ENCODE data around the gene PRUNE1.

PRUNE1 gene

DNA sequence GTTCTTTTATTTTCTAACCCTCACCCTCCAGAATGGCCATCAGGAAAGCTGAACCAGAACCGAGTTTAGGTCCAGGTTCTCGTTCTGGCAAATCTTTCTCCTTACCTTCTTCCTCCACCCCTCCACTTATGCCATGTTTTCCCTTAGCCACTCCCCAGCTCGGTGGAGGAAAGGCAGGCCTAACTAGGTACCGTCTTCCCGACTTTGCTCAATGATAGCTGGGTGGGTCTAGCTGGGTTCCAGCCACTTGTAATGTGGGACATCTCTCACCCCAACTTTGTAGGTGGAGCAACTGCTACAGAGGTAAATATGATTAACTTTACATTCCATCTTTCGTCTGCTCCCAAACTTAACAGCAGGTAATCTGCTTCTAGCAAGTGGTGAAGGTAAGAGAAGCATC, 28.8 kb downstream of the PRUNE1 start:
- H3K27ac Mint-ChIP-seq, result no peak overlapping the region
- DNase-seq (ENCODE audit: low spot score), result no peak
- H3K27me3 Mint-ChIP-seq (ENCODE audit: low read depth), result no peaks in the 10 kb centered on the region
- H3K36me3 Mint-ChIP-seq (ENCODE audit: low read depth), result peaks cover 15% of the 10 kb centered on the region
- H3K4me1 Mint-ChIP-seq (ENCODE audit: low read depth), result no peaks in the 10 kb centered on the region
- no peak overlapping the region for H3K4me3 Mint-ChIP-seq
- H3K9me3 Mint-ChIP-seq, result no peaks in the 10 kb centered on the region

DNA sequence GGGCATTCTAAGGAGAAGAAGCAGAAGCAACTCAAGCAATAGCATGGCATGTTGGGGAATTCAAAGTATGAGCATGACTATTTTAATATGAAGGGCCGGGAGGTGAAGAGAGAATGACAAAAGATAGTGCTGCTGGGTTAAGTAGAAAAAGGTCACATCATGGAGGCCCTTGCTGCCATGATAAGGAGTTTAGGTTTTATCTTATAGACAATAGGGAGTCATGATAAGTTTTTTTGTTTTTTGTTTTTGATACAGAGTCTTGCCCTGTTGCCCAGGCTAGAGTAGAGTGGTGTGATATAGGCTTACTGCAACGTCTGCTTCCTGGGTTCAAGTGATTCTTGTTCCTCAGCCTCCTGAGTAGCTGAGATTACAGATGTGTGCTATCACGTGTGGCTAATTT, 31.3 kb downstream of the PRUNE1 start:
- no peaks in the 10 kb centered on the region for H3K9me3 Mint-ChIP-seq
- H3K27me3 Mint-ChIP-seq (ENCODE audit: low read depth), result no peaks in the 10 kb centered on the region
- H3K36me3 Mint-ChIP-seq (ENCODE audit: low read depth), result peaks cover 10% of the 10 kb centered on the region
- no peak overlapping the region for H3K27ac Mint-ChIP-seq
- peaks cover 2% of the 10 kb centered on the region for H3K4me1 Mint-ChIP-seq (ENCODE audit: low read depth)
- no peak for DNase-seq (ENCODE audit: low spot score)
- H3K4me3 Mint-ChIP-seq, result no peak overlapping the region

DNA sequence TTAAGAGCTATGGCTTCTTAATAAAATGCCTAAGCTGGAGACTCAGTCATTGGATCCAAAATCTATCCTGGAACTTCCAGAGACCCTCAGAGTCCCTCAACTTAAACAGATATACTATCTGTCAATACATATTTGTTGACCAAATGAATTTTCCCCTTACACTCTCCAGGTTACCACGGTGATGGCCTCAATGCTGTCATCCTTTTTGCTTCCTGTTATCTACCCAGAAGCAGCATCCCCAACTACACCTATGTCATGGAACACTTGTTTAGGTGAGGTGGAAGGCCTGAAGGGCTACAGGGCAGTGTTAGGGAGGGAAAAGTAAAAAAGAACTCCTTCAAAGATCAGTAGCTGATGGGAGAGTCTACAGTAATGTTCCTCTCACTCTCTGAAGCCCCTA, 34.9 kb downstream of the PRUNE1 start:
- peaks cover 16% of the 10 kb centered on the region for H3K4me1 Mint-ChIP-seq (ENCODE audit: low read depth)
- no peaks in the 10 kb centered on the region for H3K27me3 Mint-ChIP-seq (ENCODE audit: low read depth)
- no peak overlapping the region for H3K27ac Mint-ChIP-seq
- H3K9me3 Mint-ChIP-seq, result no peaks in the 10 kb centered on the region
- no peak for DNase-seq (ENCODE audit: low spot score)
- H3K4me3 Mint-ChIP-seq, result no peak overlapping the region
- peaks cover 1% of the 10 kb centered on the region for H3K36me3 Mint-ChIP-seq (ENCODE audit: low read depth)

DNA sequence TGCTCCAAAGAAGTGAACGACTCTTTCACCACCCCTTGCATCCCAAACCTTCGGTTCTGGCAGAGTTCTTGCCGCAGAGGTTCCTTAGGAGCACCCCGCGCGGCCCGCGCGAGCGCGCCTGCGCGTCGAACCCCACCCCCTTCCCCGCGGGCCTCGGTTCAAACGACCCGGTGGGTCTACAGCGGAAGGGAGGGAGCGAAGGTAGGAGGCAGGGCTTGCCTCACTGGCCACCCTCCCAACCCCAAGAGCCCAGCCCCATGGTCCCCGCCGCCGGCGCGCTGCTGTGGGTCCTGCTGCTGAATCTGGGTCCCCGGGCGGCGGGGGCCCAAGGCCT, 39.3 kb downstream of the PRUNE1 start, which contains the start of gene C1orf56:
TSS of gene C1orf56 (plus strand) at position 161 of the 334 bp plus-strand sequence. CDS start at position 258, 97 bp downstream.
- Mint-ChIP-seq H3K4me3 (peak within 1 kb of the TSS; percentile 87), H3K27me3 (ENCODE audit: low read depth) (no peaks in the 10 kb centered on the region), H3K4me1 (ENCODE audit: low read depth) (peaks cover 33% of the 10 kb centered on the region), H3K27ac (peak within 1 kb of the TSS; percentile 56), H3K9me3 (no peaks in the 10 kb centered on the region), H3K36me3 (ENCODE audit: low read depth) (peaks cover 26% of the 10 kb centered on the region)
- peak; percentile 50 for DNase-seq (ENCODE audit: low spot score)

DNA sequence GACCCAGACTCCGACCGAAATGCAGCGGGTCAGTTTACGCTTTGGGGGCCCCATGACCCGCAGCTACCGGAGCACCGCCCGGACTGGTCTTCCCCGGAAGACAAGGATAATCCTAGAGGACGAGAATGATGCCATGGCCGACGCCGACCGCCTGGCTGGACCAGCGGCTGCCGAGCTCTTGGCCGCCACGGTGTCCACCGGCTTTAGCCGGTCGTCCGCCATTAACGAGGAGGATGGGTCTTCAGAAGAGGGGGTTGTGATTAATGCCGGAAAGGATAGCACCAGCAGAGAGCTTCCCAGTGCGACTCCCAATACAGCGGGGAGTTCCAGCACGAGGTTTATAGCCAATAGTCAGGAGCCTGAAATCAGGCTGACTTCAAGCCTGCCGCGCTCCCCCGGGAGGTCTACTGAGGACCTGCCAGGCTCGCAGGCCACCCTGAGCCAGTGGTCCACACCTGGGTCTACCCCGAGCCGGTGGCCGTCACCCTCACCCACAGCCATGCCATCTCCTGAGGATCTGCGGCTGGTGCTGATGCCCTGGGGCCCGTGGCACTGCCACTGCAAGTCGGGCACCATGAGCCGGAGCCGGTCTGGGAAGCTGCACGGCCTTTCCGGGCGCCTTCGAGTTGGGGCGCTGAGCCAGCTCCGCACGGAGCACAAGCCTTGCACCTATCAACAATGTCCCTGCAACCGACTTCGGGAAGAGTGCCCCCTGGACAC, 39.8 kb downstream of the PRUNE1 start:
- peak overlapping the region; percentile 49 for H3K27ac Mint-ChIP-seq
- peak; percentile 42 for DNase-seq (ENCODE audit: low spot score)
- H3K36me3 Mint-ChIP-seq (ENCODE audit: low read depth), result peaks cover 32% of the 10 kb centered on the region
- no peaks in the 10 kb centered on the region for H3K27me3 Mint-ChIP-seq (ENCODE audit: low read depth)
- H3K9me3 Mint-ChIP-seq, result no peaks in the 10 kb centered on the region
- peaks cover 34% of the 10 kb centered on the region for H3K4me1 Mint-ChIP-seq (ENCODE audit: low read depth)
- peak overlapping the region; percentile 87 for H3K4me3 Mint-ChIP-seq

DNA sequence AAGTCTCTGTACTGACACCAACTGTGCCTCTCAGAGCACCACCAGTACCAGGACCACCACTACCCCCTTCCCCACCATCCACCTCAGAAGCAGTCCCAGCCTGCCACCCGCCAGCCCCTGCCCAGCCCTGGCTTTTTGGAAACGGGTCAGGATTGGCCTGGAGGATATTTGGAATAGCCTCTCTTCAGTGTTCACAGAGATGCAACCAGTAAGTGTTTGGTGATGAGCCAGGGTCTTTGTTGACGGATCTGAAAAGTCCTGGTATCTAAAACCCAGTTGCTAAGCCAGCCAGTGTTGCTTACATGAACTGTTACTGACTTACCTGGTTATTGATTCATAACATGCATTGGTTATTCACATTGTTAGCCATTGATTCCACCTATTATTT, 40.4 kb downstream of the PRUNE1 start:
- peak overlapping the region; percentile 87 for H3K4me3 Mint-ChIP-seq
- H3K4me1 Mint-ChIP-seq (ENCODE audit: low read depth), result peaks cover 32% of the 10 kb centered on the region
- H3K27me3 Mint-ChIP-seq (ENCODE audit: low read depth), result no peaks in the 10 kb centered on the region
- H3K27ac Mint-ChIP-seq, result peak overlapping the region; percentile 49
- no peaks in the 10 kb centered on the region for H3K9me3 Mint-ChIP-seq
- no peak for DNase-seq (ENCODE audit: low spot score)
- peaks cover 35% of the 10 kb centered on the region for H3K36me3 Mint-ChIP-seq (ENCODE audit: low read depth)

DNA sequence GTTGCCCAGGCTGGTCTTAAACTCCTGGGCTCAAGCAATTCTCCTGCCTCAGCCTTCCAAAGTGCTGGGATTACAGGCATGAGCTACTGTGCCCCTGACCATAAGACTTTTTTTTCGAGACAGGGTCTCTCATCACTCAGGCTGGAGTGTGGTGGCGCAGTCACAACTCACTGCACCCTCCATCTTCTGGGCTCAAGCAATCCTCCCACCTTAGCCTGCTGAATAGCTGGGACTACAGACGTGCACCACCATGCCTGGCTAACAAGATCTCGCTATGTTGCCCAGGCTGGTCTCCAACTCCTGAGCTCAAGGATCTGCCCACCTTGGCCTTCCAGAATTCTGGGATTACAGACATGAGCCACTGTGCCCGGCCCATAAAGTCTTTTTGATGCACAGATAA, 41.2 kb downstream of the PRUNE1 start:
- Mint-ChIP-seq H3K4me3 (no peak overlapping the region), H3K9me3 (no peaks in the 10 kb centered on the region), H3K27me3 (ENCODE audit: low read depth) (no peaks in the 10 kb centered on the region), H3K4me1 (ENCODE audit: low read depth) (peaks cover 32% of the 10 kb centered on the region), H3K36me3 (ENCODE audit: low read depth) (peaks cover 42% of the 10 kb centered on the region), H3K27ac (peak overlapping the region; percentile 41)
- DNase-seq (ENCODE audit: low spot score), result no peak

DNA sequence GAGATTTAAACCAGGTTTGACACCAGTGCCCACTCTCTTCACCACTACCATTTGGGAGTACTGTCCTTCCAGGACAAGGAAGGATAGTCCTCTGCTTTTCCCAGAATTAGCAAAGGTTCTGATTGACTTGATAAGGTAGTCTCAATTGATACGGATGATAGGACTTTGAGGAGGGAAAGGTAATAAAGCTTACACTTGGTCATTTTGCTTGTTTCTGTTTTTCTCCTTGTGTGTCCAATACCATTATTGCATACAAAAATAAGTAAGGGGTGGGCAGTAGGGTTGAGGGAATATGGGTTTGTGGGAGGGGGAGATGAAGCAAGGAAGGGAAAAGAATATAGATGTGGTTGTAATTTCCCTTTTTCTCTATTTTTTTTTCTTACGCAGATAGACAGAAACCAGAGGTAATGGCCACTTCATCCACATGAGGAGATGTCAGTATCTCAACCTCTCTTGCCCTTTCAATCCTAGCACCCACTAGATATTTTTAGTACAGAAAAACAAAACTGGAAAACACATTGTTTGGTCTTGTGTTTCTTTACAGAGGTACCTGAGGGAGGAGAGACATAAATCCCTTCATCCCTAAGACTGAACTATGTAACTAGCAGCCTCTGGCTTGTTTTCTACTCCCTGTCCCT, 41.9 kb downstream of the PRUNE1 start:
- H3K27ac Mint-ChIP-seq, result peak overlapping the region; percentile 35
- H3K4me3 Mint-ChIP-seq, result peak overlapping the region; percentile 2
- H3K9me3 Mint-ChIP-seq, result no peaks in the 10 kb centered on the region
- peaks cover 39% of the 10 kb centered on the region for H3K4me1 Mint-ChIP-seq (ENCODE audit: low read depth)
- no peak for DNase-seq (ENCODE audit: low spot score)
- H3K27me3 Mint-ChIP-seq (ENCODE audit: low read depth), result no peaks in the 10 kb centered on the region
- peaks cover 49% of the 10 kb centered on the region for H3K36me3 Mint-ChIP-seq (ENCODE audit: low read depth)

DNA sequence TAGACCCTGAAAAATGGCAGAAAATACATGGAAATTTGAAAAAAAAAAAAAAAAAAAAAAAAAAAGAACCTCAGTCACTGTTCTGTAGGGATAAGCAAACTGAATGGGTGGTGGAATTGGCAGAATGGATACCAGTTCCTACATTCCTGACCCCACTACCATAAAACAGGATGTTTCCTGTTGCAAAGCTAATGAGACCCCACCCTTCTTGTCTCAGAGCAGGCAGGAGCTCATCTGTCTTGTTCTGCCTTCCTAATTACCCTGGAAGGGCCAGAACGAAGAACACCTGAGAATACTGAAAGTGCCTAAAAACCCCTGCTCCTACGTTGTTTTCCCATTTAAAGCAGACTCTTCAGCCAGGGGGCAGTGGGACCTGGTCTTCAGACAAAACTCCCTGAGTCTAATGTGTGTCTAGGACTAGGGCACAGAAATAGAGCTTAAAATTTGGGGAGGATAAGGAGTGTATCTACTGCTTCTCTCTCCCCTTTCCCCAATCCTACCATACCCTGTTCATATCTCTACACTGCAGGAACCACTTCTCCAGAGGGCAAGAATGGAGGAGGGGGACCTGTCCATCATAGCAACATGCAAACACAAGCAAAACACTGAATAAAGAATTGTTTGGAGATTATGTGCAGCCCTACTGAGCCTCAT, 43.2 kb downstream of the PRUNE1 start:
- peak overlapping the region; percentile 35 for H3K27ac Mint-ChIP-seq

DNA sequence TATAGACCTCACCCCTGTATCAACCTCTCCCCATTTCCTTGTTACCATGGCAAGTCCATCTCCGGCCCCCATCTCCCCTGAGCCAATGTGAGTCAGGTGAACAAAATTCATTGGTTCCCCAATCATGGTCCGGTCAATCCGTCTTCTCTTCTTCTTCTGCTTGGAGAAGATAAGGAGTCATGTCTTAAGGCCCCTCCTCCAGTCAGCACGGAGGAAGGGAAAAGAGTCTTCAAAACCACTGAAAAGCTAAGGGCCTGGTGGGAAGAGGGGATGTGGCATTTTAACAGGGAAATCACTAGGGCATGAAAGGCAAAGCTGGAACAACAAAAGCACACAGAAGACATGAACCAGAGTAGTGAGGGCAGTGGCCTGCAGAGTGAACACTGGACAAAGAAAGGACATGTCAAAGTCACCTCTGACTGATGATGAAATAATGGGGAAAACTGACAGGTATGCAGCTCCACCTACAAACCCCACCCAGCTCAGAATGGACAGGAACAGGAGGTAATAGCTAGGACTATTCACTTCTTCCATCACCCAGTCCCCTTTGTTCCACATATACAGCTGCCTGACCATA, 46.8 kb downstream of the PRUNE1 start:
- H3K36me3 Mint-ChIP-seq (ENCODE audit: low read depth), result peaks cover 86% of the 10 kb centered on the region
- H3K9me3 Mint-ChIP-seq, result no peaks in the 10 kb centered on the region

More for the DNA sequence above, 43.2 kb downstream of the PRUNE1 start:
- peaks cover 51% of the 10 kb centered on the region for H3K4me1 Mint-ChIP-seq (ENCODE audit: low read depth)
- no peak overlapping the region for H3K4me3 Mint-ChIP-seq
- H3K36me3 Mint-ChIP-seq (ENCODE audit: low read depth), result peaks cover 62% of the 10 kb centered on the region
- no peaks in the 10 kb centered on the region for H3K27me3 Mint-ChIP-seq (ENCODE audit: low read depth)
- H3K9me3 Mint-ChIP-seq, result no peaks in the 10 kb centered on the region
- DNase-seq (ENCODE audit: low spot score), result no peak

DNA sequence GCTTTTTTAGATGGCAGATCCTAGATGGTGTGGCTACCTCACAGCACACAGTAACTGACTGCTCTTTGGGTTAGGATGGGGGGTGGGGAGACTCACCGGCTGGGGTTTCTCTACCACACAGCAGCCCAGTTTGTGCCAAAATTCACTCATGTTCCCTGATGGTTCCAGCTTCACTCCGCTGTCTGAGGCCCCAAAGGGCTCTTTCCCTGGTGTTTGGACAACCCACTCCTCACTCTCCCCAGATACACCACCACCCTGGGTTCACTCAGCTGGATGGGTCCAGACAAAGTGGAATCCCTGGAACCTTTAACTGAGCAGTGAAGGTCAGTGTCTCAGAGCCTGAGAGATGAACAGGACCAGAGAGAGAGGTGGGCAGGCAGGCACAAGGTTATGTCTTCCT, 47.3 kb downstream of the PRUNE1 start:
- Mint-ChIP-seq H3K27me3 (ENCODE audit: low read depth) (no peaks in the 10 kb centered on the region), H3K4me3 (peak overlapping the region; percentile 93), H3K36me3 (ENCODE audit: low read depth) (peaks cover 80% of the 10 kb centered on the region), H3K27ac (peak overlapping the region; percentile 94), H3K9me3 (no peaks in the 10 kb centered on the region), H3K4me1 (ENCODE audit: low read depth) (peaks cover 50% of the 10 kb centered on the region)
- no peak for DNase-seq (ENCODE audit: low spot score)

More for the DNA sequence above, 46.8 kb downstream of the PRUNE1 start:
- Mint-ChIP-seq H3K27me3 (ENCODE audit: low read depth) (no peaks in the 10 kb centered on the region), H3K4me3 (peak overlapping the region; percentile 93), H3K27ac (peak overlapping the region; percentile 94), H3K4me1 (ENCODE audit: low read depth) (peaks cover 45% of the 10 kb centered on the region)
- no peak for DNase-seq (ENCODE audit: low spot score)

DNA sequence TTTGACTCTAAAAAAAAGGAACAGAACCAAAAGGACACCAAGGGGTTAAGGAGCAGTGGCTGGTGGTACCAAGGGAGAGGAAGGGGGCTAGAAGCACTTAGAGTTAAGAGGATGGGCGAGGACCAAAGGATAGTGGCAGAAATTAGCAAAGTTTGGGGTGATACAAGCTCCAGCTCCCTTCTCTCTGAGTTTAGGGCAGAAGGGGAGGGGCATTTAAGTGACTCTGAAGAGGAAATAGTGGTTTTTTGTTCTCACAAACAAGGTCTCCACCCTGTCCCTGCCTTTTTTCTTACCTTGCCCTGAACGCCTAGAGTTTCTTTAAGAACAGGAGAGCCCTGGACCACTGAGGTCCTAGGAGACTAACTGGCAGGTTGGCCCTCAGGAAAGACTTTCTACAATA, 47.9 kb downstream of the PRUNE1 start:
- peaks cover 56% of the 10 kb centered on the region for H3K4me1 Mint-ChIP-seq (ENCODE audit: low read depth)
- peak overlapping the region; percentile 94 for H3K27ac Mint-ChIP-seq
- H3K36me3 Mint-ChIP-seq (ENCODE audit: low read depth), result peaks cover 76% of the 10 kb centered on the region
- H3K27me3 Mint-ChIP-seq (ENCODE audit: low read depth), result no peaks in the 10 kb centered on the region
- peak overlapping the region; percentile 93 for H3K4me3 Mint-ChIP-seq
- no peaks in the 10 kb centered on the region for H3K9me3 Mint-ChIP-seq
- no peak for DNase-seq (ENCODE audit: low spot score)

DNA sequence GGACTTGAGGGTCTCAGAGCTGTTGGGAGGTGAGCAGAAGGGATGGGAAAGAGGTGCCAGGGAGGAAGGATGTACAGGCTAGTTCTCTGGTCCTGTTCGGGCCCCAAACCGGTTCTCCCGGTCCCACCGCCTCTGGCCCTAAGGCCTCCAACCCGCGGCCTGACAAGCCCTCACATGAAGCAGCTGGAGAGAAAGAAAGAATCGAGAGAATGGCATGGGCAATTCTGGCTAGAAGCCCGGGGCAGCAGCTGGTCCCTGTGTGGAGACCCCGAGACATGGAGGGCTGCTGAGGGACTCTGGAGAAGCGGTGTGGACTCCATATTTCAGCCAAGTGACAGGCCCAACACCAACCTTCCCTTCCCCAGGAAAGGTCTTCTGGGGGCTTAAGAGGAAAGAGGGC, 50.4 kb downstream of the PRUNE1 start:
- H3K9me3 Mint-ChIP-seq, result no peaks in the 10 kb centered on the region

More for the DNA sequence above, 50.4 kb downstream of the PRUNE1 start:
- H3K4me1 Mint-ChIP-seq (ENCODE audit: low read depth), result peaks cover 55% of the 10 kb centered on the region
- H3K27me3 Mint-ChIP-seq (ENCODE audit: low read depth), result no peaks in the 10 kb centered on the region
- peak overlapping the region; percentile 94 for H3K27ac Mint-ChIP-seq
- peaks cover 55% of the 10 kb centered on the region for H3K36me3 Mint-ChIP-seq (ENCODE audit: low read depth)
- DNase-seq (ENCODE audit: low spot score), result no peak
- peak overlapping the region; percentile 93 for H3K4me3 Mint-ChIP-seq
